Measurements from ENCODE around the gene NOVA1. TPM values are rescaled to one million over a fixed set of nuclear protein-coding genes. Genes with fewer than 3 reads are reported as not detected.

NOVA1 gene
- total RNA-seq, 4 donors from 2014 or later = 0.91 to 1.9 (median 1.1) TPM; not detected in 1

DNA sequence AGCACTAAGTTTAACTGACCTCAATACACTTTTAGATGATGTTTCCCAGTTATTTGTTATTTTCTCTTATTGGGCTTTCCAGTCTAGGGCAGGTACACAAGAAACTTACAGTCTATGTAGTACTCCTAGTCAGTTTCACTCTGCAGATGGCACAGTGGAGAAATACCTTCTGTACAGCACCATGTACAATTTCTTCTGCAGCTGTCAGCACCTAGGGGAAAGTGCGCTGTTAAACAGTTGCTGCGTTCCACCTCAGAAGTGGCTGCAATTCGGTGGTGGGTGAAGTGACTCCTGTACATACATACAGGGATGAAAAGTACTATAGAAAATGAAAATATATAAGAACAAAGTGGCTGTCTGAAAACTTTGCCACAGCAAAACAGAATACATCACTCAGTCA is 48.3 kb downstream of the NOVA1 start:
- WGBS, 2 donors = 93% methylated on average over 3 of the region's 3 CpGs; no CpG with 5 or more reads in 1 of the 2 donors
- H3K4me1 ChIP-seq = no peaks in the 10 kb centered on the region
- TF ChIP-seq POLR2A (IDR thresholded peaks at IDR 0.05) = no peak
- TF ChIP-seq, protein P1, sequence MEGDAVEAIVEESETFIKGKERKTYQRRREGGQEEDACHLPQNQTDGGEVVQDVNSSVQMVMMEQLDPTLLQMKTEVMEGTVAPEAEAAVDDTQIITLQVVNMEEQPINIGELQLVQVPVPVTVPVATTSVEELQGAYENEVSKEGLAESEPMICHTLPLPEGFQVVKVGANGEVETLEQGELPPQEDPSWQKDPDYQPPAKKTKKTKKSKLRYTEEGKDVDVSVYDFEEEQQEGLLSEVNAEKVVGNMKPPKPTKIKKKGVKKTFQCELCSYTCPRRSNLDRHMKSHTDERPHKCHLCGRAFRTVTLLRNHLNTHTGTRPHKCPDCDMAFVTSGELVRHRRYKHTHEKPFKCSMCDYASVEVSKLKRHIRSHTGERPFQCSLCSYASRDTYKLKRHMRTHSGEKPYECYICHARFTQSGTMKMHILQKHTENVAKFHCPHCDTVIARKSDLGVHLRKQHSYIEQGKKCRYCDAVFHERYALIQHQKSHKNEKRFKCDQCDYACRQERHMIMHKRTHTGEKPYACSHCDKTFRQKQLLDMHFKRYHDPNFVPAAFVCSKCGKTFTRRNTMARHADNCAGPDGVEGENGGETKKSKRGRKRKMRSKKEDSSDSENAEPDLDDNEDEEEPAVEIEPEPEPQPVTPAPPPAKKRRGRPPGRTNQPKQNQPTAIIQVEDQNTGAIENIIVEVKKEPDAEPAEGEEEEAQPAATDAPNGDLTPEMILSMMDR (IDR thresholded peaks at IDR 0.05) = no peak
- no peaks in the 10 kb centered on the region for H3K27me3 ChIP-seq
- no peak overlapping the region for H3K27ac ChIP-seq
- H3K4me3 ChIP-seq = no peak overlapping the region
- H3K36me3 ChIP-seq = no peaks in the 10 kb centered on the region
- no peaks in the 10 kb centered on the region for H3K9me3 ChIP-seq
- no peak for DNase-seq
- intact Hi-C loops (cut with DNase I) = no loop called here

- no peaks in the 10 kb centered on the region for H3K27me3 ChIP-seq
- no peaks in the 10 kb centered on the region for H3K36me3 ChIP-seq
- H3K4me3 ChIP-seq = no peak overlapping the region
- no peak for DNase-seq
- no peaks in the 10 kb centered on the region for H3K4me1 ChIP-seq
- no peak overlapping the region for H3K27ac ChIP-seq
- H3K9me3 ChIP-seq = no peaks in the 10 kb centered on the region
- intact Hi-C loops (cut with DNase I) = no loop called here
- TF ChIP-seq, protein P1 (IDR thresholded peaks at IDR 0.05) = no peak
- TF ChIP-seq POLR2A (IDR thresholded peaks at IDR 0.05) = no peak
These were observed 49.4 kb downstream of the NOVA1 start for GRCh38 chr14:26548406-26548805.

DNA sequence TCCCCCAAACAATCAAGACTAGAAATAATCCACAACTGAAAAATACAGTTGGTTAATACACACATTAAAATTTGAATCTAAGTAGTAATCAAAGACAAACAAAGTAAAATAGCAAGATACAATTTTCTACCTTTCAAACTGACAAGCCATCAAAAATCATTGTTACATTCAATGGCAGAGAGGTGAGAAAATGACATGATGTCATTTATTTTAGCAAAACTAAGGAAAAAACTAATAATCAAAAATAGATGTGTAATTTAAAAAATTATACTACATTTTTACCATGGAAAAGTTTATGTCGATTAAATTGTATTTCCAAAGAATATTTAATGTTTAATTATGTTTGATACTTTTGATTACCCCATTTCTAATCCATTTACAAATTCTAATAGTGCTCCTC is 59.7 kb downstream of the NOVA1 start:
- TF ChIP-seq POLR2A (IDR thresholded peaks at IDR 0.05) = no peak
- TF ChIP-seq, protein P1 (IDR thresholded peaks at IDR 0.05) = no peak
- 75 to 80% methylated on average over 1 of the region's 1 CpG for WGBS, 2 donors
- intact Hi-C loops (cut with DNase I) = no loop called here
- Histone ChIP-seq H3K4me1 (no peaks in the 10 kb centered on the region), H3K4me3 (no peak overlapping the region), H3K27me3 (no peaks in the 10 kb centered on the region), H3K27ac (no peak overlapping the region), H3K36me3 (no peaks in the 10 kb centered on the region), H3K9me3 (no peaks in the 10 kb centered on the region)
- no peak for DNase-seq

GRCh38 chr14:26531894-26532293 is 65.9 kb downstream of the NOVA1 start:
- H3K36me3 ChIP-seq = no peaks in the 10 kb centered on the region
- H3K27me3 ChIP-seq = no peaks in the 10 kb centered on the region
- no peak overlapping the region for H3K27ac ChIP-seq
- H3K9me3 ChIP-seq = no peaks in the 10 kb centered on the region
- no peak overlapping the region for H3K4me3 ChIP-seq
- TF ChIP-seq, protein P1 (IDR thresholded peaks at IDR 0.05) = no peak
- no peak for TF ChIP-seq POLR2A (IDR thresholded peaks at IDR 0.05)
- WGBS, 2 donors = 49 to 60% methylated on average over 3 of the region's 3 CpGs
- intact Hi-C loops (cut with DNase I) = no loop called here
- no peaks in the 10 kb centered on the region for H3K4me1 ChIP-seq
- DNase-seq = no peak

GRCh38 chr14:26528415-26529182 is 69.2 kb downstream of the NOVA1 start:
- intact Hi-C loops (cut with DNase I) = no loop called here
- no peak for DNase-seq
- Histone ChIP-seq H3K9me3 (no peaks in the 10 kb centered on the region), H3K27me3 (no peaks in the 10 kb centered on the region), H3K4me1 (no peaks in the 10 kb centered on the region), H3K27ac (no peak overlapping the region), H3K4me3 (no peak overlapping the region), H3K36me3 (no peaks in the 10 kb centered on the region)
- TF ChIP-seq POLR2A (IDR thresholded peaks at IDR 0.05) = no peak
- TF ChIP-seq, protein P1 (IDR thresholded peaks at IDR 0.05) = no peak
- 76 to 79% methylated on average over 7 of the region's 7 CpGs for WGBS, 2 donors

Measured in esophagus squamous epithelium (tissue), 5 donors.